GM19452 (cell line): ENCODE data around the gene ORC3.

ENCODE experiments used
- ATAC-seq: cut with Tn5 transposase; IDR thresholded peaks from one replicate; pipeline ENCODE4 v1.9.1; 2021; ENCODE audit not compliant: unreplicated experiment

The ORC3 gene

DNA sequence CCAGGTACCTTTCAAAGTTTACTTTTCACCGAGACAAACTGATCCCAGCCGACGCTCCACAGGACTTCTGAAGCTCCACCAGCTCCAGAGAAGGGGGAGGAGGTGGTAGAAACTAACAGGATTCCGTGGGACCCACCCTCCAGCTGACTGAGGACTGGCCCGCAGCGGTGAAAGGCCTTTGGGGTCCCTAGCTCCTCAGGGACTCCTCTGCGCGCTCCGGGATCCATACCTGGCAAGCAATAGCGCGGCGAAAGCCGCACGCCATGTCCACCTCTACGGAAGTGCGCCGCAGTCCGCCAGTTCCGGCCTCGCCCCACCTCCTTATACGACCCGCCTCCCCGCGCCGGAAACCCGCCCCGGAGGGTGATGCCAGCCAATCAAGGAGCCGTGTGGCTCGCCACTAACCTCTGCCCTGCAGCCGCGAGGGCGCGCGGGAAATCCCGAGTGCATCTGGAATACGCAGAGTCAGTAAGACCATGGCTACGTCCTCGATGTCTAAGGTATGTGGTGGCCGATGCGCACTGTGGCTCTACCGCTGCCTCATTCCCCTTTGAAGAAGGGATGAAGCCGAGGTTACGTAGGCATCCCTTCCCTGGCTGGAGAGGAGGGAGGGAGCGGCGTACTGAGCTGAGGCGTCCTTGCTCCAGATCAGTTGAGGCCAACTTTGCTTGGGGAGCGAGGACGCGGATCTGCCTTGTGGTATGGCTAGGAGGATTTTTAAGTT lies at the start of gene ORC3, which contains the start of gene RARS2:
Gene ORC3, plus strand, starts transcription at position 443 of the 724 bp plus-strand sequence. Its CDS starts 34 bp downstream, at position 477.
Gene RARS2, minus strand, starts transcription at position 295 of the 724 bp plus-strand sequence. Its CDS starts 30 bp downstream, at position 265.
- ATAC-seq: peak; percentile 100

DNA sequence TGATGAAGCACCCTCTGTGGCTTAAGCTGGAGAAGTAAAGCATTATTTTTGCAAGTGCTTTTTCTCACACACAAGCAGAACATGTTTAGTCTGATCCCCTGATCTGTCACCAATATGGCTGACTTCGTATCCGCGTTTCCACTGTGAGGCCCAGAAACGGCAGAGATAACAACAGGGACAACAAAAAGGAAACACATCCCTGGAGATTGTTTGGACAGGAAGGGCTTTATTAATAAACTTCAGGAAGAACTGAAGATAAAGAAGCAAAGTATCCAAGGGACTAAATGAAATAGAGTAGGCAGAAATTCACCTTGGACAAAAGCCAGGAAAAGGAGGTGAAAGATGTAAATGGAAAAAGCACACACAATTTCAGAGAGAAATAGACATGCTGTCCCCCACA lies 49.4 kb upstream of the ORC3 start:
- no peak for ATAC-seq

DNA sequence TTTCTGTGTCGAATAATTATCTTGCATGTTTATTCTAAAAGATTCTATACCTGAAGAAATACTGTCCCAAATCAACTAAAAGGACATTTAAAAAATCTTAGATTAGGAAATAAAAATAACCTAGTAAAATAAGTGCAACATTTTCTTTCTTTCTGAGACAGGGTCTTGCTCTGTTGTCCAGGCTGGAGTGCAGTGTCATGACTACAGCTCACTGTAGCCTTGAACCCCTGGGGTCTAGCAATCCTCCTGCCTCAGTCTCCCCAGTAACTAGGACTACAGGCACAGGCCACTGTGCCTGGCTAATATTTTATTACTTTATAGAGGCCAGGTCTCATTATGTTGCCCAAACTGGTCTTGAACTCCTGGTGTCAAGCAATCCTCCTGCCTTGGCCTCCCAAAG lies 48.9 kb upstream of the ORC3 start:
- no peak for ATAC-seq

DNA sequence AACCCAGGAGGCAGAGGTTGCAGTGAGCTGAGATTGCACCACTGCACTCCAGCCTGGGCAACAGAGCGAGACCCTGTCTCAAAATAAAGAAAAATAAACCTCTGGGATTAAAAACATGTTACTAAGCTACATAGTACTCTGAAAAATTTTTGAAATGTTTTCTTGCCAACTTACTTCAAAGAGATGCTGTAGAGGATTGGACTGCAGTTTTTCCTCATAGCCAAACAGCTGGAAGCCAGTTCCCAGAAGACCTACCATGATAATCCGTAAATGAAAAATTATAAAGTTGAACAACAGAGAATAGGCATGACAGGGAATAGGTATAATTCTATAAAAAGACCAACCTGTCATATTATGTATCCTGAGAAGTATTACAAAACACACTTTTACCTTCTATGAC lies 48.2 kb upstream of the ORC3 start:
- ATAC-seq: no peak

DNA sequence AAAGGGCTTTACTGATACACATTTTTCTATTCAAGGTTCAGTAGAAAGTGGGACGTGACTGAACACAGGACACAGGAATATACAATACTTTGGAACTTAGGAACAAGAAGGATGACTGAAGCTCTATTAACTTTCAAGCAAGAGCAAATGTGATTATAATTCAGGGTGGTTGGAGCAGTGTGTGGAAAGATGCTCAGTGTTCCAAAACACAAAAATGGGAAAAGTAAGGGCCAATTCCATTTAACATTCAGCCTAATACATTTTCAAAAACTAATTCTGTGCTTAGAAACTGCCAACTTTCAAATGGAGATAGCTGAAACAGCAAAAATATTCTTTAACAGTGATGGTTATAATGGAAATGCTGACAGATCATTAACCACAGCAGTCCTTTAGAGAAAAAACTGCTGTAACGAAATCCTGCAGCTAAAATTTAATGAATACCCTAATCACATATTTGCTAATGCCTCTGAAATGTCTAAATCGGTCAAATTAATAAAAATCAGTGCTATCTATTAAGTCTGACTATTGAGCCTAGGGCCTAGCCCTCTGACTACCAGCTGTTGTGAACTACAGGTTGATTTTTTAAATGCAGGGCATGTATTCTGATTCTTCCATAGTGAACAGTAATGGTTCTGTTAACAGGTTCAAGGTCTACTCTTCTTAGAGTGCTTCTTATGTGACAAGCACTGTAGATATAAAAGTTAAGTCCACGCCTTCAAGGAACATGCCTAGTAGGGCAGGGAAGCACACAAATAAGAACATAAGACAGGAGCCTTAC lies 46.0 kb upstream of the ORC3 start:
- ATAC-seq: no peak

DNA sequence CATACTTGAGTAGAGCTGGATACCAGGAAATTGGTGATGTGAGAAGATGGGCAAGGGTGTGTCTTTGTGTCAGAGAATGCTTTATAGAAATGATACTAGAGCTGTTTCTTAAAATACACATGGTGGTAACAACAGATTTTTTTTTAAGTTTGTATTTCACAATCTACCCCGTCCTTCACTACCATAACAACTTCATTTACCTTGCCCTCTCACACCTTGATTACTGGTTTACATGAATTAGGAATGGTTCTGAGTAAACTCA lies 45.5 kb upstream of the ORC3 start:
- ATAC-seq: no peak

DNA sequence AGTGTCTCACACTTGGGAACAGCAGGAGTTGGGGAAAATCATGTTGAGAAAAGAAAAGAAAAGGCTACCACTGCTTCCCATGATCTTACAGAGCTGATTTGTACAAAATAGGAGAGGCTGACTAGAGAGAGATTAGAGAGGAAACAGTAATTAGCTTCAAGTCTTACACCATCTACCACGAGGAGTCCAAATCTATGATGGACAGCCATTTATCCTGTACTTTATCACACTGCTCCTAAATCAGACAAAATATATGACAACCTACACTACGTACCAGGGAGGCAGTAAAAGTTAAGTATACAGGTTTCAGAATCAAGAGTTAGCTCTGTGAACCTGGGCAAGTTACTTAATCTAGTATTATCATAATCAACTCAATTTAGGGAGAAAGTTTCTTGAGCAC lies 38.1 kb upstream of the ORC3 start:
- ATAC-seq: no peak

DNA sequence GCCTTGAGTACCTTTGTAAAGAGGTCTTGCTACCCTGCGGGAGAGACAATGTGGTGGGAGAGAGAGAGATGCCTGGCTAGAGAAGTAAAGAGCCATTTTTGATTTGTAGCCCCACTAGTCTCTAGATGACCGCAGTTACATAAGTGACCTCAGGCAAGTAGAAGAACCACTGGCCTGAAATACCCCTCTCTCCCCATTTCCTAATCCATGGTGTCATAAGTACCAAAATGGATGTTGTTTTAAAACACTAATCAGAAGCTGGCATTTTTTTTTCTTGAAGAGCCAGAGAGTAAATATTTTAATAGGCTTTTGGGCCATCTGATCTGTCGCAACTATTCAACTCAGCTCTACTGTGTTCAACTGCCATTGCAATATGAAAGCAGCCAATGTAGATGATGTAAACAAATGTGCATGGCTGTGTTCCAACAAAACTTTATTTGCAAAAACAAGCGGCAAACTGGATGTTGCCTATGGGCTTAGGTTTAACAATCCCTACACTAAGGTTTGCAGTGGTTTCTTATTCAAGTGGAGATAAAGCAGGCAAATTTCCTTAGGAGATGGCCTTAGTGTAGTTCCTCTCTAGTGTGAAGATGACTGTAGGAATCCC lies 36.7 kb upstream of the ORC3 start:
- no peak for ATAC-seq

DNA sequence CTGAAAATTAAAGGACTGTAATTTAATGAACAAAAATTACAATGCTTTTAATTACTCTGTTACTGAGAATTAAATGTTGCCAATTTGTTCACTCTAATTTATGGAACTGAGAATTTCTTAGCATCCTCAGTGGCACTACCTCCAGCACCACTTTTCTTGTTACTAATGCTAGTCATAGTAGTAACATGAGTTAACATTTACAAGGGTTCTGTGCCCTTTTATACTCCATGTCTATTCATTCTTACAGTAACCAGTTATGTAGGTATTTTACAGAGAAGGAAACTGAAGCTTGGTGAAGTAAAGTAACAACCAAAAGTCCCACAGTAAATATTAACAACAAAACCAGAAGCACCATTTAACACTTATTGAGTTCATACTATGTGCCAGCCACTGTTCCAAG lies 34.4 kb upstream of the ORC3 start:
- no peak for ATAC-seq

DNA sequence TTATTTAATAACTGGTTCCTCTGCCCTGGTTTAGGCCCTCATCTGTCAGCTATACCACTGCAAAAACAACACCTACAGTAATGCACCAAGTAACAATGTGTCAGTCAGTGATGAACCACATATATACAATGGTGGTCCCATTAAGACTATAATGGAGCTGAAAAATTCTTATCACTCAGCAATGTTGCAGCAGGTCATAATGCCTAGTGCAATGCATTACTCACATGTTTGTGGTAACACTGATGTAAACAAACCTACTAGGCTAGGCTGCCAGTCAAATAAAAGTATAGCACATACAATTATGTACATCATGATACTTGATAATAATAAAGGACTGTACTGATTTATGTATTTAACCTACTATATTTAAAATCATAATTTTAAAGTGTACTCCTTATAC lies 31.5 kb upstream of the ORC3 start:
- no peak for ATAC-seq

DNA sequence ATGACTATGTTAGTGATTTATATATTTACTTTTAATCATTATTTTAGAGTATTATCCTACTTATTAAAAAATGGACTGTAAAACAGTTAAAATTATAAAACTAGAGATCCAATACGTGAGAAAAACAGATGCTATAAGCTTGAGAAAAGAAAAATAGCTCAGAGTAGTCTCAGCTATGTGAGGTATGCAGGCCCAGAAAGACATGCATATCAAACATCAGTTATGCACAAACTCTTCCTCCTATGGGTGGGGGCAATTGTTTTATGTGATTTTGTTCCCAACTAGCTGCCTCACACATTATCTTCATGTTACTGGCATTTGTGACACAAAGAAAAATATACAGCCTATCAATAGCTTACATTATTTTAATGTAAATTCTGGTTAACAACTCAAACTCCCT lies 28.9 kb upstream of the ORC3 start:
- ATAC-seq: no peak

DNA sequence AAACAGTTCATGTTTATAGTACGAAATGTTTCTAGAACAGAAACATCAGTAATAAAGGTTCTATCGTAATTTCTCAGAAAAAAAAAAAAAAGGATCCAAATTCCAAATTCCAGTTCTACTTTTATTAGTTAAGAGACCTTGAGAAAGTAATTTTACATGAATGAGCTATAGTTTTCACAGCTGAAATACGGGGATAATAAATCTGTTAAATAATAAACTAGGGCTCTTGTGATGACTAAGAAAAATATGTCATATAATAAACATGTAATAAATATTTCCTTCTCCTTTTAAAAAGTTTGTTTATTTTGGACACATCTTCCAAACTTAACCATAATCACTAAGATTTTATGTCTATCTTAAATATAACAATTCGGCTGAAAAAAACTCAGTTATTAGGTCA lies 17.9 kb upstream of the ORC3 start:
- ATAC-seq: no peak

DNA sequence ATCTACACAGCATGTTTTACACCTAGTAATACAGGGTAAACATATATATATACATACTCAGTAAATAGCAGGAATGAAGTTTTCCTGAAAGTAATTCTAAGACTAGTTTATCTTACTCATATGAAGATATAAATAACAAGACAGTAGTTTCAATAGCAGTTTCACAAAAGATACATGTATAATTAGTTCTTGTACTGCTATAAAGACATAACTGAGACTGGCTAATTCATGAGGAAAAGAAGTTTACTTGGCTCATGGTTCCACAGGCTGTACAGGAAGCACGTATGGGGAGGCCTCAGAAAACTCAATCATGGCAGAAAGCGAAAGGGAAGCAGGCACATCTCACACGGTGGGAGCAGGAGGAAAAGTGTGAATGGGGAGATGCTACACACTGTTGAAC lies 17.1 kb upstream of the ORC3 start:
- ATAC-seq: no peak

DNA sequence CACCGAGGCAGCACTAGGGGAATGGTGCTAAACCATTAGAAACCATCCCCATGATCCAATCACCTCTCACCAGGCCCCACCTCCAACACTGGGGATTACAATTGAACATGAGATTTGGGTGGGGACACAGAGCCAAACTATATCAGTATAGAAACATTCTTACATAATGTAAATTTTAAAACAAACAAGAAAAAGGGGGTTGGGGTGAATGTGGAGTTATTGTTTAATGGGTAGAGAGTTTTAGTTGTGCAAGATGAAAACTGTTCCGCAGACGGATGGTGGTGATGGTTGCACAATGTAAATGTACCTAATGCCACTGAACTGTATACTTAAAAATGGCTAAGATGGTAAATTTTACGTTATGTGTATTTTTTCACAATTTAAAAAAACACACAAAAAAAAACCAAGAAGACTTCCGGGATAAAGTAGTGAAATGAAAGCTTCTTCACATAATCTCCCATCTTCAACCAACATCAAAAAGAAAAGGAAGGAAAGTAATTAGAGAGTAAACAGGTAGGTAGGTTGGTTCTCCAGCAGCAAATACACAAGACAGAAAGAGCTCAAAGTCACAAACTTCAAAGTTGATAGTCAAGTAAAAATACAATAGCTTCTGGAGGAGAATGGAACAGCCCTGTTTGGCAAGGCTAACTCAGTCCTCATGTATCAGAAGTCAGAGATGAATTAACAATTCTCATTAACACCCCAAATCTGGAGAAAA lies 16.5 kb upstream of the ORC3 start:
- no peak for ATAC-seq

DNA sequence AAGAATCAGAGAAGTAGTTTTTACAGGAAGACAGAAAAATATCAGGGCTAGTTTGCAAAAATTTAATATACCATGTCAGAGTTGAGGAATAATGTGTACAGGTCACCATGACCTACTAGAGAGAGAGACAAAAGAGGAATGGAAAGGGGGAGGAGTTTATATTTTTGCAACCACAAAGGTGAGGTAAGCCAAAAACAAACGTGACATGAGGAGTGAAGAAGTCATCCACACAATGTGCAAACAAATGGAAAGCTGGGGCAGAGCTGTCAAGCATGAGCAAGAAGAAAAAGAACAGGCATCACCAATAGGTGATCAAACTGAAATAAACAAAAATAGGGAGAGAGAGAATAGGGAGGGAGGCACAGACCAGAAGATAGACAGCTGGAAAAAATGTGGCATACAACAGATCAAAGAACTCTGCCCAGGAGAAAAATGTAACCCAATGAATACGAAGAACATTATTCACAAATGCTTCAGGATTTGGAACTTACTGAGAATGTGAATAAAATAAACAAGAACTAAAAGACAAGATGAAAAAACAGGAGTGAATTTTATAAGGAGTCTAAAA lies 15.6 kb upstream of the ORC3 start:
- ATAC-seq: no peak

DNA sequence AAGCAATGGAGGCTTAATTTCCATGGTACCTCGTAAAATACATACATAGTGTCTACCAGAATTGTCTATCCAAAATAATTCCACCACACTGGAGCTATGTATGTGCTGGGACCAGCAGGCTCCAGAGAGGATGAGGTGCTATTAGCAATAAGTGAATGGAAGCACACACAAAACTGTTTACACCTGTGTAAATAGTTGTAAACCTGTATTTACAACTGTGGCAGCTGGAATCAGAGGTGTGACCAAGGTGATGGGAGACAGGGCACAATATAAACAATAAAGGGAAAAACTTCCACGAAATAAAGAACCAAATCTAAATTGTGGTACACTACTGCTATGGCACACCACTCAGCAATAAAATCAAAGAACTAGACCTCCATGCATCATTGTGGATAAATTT lies 14.5 kb upstream of the ORC3 start:
- ATAC-seq: no peak

DNA sequence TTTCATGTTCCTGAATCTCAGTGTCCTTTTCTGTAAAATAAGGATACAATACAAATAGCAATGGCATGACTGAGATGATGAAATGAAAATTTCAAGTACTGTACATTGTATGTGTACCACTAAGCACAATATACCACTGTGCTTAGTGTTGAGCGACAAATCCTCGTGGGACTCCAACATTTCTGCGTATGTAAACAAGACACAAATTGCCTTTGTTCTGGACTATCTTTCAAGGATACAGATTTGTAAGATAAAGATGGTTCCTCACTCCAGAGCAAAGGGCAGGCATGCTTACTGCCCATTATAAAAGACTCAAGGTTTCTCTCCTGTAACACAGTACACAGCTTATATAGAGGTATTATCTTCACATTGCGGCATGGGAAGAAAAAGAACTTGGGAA lies 6.1 kb upstream of the ORC3 start:
- no peak for ATAC-seq

DNA sequence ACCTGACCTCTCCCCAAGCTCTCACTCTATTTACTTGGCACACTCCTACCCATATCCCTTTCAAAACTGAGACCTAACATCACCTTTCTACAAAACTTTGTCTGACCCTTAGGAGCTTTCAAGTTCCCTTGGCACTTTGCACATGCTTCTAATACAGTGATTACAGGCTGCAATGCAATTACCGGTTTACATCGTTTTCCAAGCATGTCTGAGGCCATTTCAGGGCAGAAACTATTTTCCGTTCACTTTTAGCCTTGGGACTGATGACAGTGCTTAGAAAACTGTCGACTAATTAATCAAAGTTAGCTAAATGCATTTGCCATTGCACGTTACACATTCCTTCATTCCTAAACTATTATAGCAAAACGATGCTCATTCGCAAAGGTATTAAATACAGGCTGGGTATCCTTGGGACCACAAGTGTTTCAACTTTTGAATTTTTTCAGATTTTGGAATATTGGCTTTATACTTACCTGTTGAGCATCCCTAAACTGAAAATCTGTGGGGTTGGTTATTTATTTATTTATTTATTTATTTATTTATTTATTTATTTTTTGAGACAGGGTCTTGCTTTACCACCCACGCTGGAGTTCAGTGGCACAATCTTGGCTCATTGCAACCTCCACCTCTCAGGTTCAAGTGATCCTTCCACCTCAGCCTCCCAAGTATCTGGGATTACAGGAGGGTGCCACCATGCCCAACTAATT lies 3.4 kb upstream of the ORC3 start:
- ATAC-seq: no peak

DNA sequence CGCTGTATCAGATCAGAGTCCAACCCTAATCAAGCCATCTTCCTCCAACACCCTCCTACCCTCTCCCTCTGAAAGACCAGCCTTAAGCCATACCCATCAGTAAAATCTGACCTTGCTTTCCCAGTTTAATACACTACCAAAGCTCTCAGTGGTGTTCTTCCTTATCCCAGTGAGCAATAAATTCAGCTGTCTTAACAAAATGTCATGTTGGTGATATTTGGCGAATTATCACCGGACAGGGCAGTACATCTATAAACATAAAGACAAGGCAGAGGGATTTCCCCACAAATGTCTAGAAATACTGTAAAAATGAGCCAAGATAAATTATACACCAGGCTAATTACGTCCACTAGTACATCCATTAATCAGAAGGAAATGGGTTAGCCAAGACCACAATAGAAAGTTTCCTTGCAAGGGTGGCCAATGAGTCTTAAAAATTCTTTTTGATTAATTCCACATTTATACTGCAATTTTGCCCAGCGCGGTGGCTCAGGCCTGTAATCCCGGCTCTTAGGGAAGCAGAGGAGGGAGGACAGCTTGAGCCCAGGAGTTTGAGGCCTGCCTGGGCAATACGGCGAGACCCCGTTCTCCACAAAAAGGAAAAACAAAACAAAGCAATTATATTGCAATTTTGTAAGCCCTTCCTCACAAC lies 1.1 kb upstream of the ORC3 start:
- ATAC-seq: no peak

DNA sequence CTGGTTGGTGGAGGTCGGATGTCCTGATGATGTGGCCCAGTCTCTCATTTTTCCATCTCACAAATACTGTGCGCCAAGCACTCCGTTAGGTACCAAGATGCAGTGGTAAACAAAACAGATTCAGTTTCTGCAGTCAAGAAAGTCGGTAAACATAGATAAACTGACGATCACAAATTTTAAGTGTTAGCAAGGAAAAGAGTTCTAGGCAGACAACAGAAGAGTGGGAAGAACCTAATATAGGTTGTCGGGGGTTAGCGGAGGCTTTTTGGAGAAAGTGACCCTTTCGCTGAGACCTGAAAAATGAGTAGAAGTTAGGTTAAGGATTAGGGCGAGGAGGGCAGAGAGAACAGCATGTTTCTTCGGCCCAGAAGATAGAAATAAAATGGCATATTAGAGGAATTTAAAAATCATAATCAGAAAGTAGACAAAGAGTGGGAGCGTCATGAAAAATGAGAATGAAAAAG lies 514 bp downstream of the ORC3 start:
- ATAC-seq: no peak
